GM18511 (cell line): ENCODE data around the gene TNIK.

Experiments used
- ATAC-seq: cut with Tn5 transposase; IDR thresholded peaks from one replicate; pipeline ENCODE4 v1.9.1; 2021; ENCODE audit warnings: mild to moderate bottlenecking, moderate library complexity; ENCODE audit not compliant: unreplicated experiment

The TNIK gene

DNA sequence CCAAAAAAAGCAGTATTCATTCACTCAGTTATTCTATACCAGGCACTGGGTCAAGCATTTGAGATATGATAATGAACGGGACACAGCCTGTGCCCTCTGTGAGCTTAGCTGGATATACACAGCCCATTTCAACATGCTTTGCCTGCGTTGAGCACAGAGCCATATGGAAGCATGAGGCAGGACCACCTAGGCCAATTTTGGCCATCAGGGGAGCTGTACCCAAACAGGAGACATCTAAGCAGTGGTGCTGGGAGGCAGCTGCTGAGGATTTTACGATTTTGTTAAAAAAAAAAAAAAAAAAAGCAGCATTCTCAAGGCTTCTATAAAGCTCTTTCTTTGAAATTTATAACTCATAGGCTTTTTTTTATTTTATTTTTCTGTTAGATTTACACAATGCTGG lies 346.5 kb downstream of the TNIK start:
- no peak for ATAC-seq

DNA sequence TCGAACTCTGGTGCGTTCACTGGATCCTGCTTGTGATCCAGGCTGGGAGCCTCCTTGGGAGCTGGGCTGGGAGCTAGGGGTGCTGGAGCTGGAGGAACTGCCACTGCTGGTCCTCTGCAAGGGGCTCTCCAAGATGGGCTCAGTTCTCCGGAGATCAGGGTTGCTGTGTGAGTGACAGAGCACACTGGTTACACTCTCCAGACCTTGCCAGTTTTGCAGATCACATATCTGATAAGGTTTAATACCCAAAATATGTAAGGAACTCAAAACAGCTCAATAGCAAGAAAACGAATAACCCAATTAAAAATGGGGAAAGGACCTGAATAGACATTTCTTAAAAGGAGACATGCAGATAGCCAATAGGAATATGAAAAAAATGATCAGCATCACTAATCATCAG lies 349.5 kb downstream of the TNIK start:
- no peak for ATAC-seq

DNA sequence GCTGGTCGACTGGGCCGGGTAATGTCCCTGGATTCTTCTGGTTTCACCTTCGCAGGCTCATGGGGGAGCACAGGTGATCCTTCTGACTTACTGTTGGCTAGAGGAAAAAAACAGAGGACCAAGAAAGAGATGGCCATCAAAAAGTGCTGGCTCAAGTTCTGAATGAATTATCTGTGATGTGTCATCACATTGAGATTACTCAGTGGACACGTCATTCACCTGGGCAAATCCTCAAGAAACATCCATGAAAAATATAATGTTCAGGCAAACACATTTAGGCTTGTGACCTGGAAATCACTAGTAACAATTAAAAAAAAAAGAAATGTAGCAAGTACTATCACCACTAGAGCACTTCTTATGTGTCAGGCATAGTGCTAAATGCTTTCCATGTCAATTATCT lies 352.1 kb downstream of the TNIK start:
- ATAC-seq = no peak

- ATAC-seq = no peak
Measured at GRCh38 chr3:171103185-171103584, 357.0 kb downstream of the TNIK start.

- no peak for ATAC-seq
Measured at GRCh38 chr3:171101982-171102641, 358.1 kb downstream of the TNIK start.

DNA sequence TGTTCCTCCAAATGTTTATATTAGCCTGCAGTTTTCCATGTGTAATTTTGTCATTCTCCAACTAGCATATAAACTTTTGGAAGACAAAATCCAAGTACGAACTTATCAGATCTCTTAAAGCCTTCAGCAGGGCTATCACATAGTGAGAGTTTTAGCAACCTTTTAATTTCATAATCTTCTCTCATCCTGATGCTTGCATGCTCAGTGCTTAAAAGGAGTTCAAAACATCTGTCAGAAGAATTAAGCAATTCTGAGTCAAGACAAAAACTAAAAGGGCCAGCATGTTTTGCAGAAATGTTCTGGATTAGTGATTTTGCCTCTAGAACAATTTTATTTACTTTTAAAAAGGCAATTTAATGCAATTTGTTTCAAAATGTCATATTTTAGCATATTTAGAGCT lies 360.3 kb downstream of the TNIK start:
- ATAC-seq = no peak

DNA sequence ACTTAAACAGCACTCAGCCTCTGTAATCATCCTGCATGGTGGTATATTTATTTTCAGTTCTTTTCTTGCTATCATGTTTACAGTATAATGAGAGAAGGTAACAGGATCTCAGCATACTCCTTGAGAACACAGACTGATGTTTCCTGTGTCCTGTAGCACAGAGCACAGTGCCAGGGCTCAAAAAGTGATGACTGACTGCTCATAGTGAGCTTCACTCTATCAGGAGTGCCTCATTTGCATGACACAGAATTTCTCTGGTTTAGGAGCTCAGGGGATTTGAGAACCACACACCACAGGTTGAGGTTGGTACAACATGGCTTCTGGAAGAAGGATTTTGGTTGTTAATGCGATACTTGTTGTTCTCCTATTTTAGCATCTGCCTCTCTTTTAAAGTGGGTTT lies 365.1 kb downstream of the TNIK start:
- peak; percentile 93 for ATAC-seq

- no peak for ATAC-seq
Measured at GRCh38 chr3:171094411-171094810, 365.8 kb downstream of the TNIK start.

DNA sequence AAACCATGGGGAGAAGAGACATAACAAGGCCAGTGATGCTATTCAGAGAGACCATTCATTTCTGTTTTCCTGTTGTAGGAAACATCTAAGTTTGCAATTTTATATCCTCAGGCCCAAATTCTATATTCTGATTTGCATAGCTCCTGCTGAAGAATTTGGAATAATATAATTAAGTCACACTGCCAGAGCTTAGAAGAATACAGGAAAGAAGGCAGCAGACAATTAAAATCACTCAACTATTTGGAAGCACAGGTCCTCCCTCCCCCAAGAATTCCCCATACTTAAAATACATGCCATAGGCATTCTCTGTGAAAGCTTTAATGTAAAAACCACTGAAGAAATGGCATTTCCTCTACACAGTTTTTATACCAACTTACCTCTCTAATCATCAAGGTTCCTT lies 366.7 kb downstream of the TNIK start:
- ATAC-seq = no peak

DNA sequence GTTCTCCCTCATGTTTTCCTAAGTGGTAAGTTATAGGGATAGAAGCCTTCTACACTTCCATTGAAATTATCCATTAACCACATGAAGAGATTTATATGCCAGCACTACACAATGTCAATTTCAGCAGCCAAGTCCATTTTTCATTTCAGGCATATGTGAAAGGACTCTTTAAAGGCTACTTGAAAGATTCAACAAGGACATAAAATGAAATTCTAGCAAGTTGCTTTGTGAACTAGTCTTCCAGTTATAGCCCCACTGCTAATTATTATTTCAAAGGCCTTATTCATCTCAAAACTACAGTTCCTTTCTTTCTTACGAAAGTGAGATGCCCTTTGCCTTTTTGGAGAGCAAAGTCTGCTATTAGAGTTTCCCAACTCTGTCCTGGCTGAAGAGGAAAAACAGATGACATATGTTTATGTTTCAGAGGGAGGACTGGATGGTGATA lies 367.7 kb downstream of the TNIK start:
- ATAC-seq = no peak

- no peak for ATAC-seq
Measured at GRCh38 chr3:171090321-171090720, 369.9 kb downstream of the TNIK start.

GRCh38 chr3:171088964-171089754 lies 371.0 kb downstream of the TNIK start:
- no peak for ATAC-seq

- no peak for ATAC-seq
Measured at GRCh38 chr3:171088496-171088895, 371.7 kb downstream of the TNIK start.

- no peak for ATAC-seq
Measured at GRCh38 chr3:171086914-171087313, 373.3 kb downstream of the TNIK start.

DNA sequence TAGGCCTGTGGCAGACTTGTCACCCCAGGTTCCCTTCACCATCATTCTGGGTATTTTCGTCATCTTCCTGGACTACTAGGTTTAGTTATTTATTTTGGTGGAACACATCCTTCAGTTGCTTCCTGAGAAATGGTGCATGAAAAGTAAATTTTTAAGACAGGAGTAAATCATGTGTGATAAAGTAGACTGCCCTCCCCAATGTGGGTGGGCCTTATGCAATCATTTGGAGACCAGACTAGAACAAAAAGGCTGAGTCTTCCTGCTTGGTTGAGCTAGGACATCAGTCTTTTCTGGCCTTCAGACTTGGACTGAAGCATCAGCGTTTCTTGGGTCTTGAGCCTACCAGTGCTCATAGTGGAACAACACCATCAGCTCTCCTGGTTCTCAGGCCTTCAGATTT lies 382.9 kb downstream of the TNIK start:
- ATAC-seq = no peak

- no peak for ATAC-seq
Measured at GRCh38 chr3:171072432-171072831, 387.8 kb downstream of the TNIK start.

DNA sequence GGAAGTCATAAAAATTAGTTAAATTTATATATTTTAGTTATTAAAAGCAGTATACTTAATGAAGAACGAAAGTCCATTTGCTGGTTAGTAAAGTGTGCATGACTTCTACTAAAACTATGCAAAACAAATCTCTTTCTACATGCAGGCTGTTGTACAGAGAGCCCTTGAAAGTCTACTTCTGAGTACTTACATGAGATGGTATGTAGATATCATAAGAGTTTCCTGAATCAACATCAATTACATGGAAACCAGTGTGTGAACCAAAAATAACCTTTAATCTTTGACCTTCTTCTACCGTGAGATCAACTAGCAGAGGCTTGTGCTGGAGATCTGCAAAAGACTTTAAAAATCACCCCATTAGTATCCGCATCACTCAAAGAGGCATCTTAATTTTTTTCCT lies 391.5 kb downstream of the TNIK start:
- ATAC-seq = no peak

GRCh38 chr3:171066206-171066605 lies 394.0 kb downstream of the TNIK start:
- ATAC-seq = no peak

DNA sequence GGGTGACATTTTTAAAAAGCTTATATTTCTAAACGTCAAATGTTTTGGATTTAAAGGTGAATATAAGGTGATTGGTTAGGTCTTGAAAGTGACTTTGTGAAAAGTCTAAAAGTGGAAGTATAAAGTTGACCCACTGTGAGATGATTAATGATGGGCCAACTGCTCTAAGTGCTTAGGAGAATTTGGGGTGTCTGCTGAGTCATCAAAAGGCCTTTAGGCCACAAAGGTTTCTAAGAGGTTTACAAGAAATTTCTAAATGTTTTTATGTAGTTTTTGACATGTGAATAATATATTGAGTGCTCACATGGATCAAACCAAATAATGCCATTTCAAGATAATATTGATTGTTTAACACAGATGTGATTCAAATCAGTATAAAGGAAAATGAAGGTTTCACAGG lies 394.5 kb downstream of the TNIK start:
- no peak for ATAC-seq

GRCh38 chr3:171064461-171064860 lies 395.7 kb downstream of the TNIK start:
- no peak for ATAC-seq

DNA sequence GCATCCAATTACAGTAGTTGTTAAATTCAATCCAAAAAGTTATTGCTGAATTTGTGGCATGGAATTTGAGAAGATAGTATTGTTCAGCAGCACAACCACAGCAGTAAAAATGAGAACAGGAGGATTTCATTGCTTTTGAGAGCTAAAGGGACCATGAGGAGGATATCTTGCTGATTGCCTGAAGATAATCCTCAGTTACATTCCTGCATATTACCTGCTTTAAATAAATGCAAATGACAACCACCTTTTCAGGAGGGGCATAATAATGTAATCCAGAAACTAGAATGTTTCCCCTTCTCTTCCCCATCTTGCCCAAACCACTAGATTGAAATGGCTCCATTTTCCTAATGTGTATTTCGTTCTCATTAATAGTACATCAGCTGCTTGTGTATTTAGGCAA lies 398.5 kb downstream of the TNIK start:
- no peak for ATAC-seq

DNA sequence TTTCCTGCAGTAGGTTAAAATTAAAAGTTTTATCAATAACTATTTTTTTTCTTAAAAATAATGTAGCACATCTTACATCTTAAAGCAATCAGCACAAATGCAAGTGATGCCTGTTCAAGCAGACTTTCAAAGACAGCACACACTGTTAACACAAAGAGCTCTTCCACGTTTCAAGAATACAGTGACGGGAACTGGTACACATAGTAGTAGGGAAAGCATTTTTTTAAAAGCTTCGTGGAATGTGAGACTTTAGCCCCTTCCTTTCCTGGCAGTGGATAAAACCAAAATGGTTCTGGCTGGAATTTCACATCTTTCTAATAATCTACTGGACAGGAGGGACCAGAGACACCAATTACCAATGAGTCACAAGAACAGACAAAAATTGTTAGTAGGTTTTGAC lies 400.2 kb downstream of the TNIK start:
- ATAC-seq = no peak
